ENCODE data around the gene STARD5. TPM values are rescaled to one million over a fixed set of nuclear protein-coding genes. Genes with fewer than 3 reads are reported as not detected.

STARD5 gene
- total and polyA plus RNA-seq, 2 of the 4 experiments (the other 2 are of a cell fraction): 5.0 to 22.8 TPM

DNA sequence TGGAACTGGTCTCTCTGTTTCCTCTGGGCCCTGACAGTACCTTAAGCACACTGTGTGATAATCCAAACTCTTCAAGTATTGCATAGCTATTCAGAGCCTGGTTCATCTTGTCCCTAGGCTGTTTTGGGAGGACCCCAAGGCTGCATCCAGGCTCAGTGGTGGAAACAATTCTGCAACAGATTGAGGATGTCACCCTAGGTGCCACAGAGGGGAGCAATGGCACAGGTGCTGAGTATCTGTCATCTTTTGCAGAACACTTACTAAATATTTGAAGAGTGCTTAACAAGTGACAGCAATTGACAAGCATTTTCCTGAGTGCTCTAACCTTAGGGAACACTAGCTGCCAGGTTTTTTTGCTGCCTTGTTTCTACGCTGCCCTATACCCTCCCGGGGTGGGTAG is 27.8 kb downstream of the STARD5 start:
- Histone ChIP-seq H3K9me3 (ENCODE audit: control insufficient read depth, insufficient read depth, low read length) (no peaks in the 10 kb centered on the region), H2AFZ (replicated peaks; ENCODE audit: low read length, poor library complexity) (no peak overlapping the region), H2BK15ac (ENCODE audit: low read depth, low read length) (no peak overlapping the region), H3K4ac (ENCODE audit: low read depth, low read length) (no peak overlapping the region), H4K91ac (ENCODE audit: insufficient read depth, low read depth, low read length) (no peak overlapping the region), H3K18ac (ENCODE audit: low read depth, low read length) (no peak overlapping the region), H4K5ac (ENCODE audit: low read depth, low read length) (no peak overlapping the region), H3K4me1 (ENCODE audit: control insufficient read depth, insufficient read depth, low read length) (no peaks in the 10 kb centered on the region), H3K4me2 (ENCODE audit: low read depth, low read length) (no peak overlapping the region), H2AK5ac (ENCODE audit: low read depth, low read length) (no peak overlapping the region), H3K79me1 (ENCODE audit: low read depth in 1 of 2, low read length in 2 of 2) (no peaks in the 10 kb centered on the region), H3K9me1 (ENCODE audit: insufficient read depth, low read length) (peaks cover 15% of the 10 kb centered on the region), H3K27me3 (ENCODE audit: control insufficient read depth, insufficient read depth, low read length) (no peaks in the 10 kb centered on the region), H2BK120ac (ENCODE audit: low read depth, low read length) (no peak overlapping the region), H4K20me1 (ENCODE audit: insufficient read depth, low read length) (no peaks in the 10 kb centered on the region), H3K4me3 (ENCODE audit: insufficient read depth, low read depth, low read length) (no peak overlapping the region), H4K8ac (ENCODE audit: low read depth in 2 of 2, low read length in 2 of 2) (no peak overlapping the region), H3K9ac (ENCODE audit: low read depth, low read length) (no peak overlapping the region), H3K14ac (replicated peaks; ENCODE audit: low read depth, low read length) (no peak overlapping the region), H2AK9ac (replicated peaks; ENCODE audit: low read depth, low read length, poor library complexity) (no peak overlapping the region), H3K27ac (ENCODE audit: insufficient read depth, low read length) (no peak overlapping the region), H3K56ac (ENCODE audit: extremely low read depth, insufficient read depth, low read length) (no peak overlapping the region), H3K36me3 (ENCODE audit: control insufficient read depth, insufficient read depth, low read length) (peaks cover 15% of the 10 kb centered on the region; the same call in 1 of the 2 replicates), H2BK20ac (ENCODE audit: low read depth, low read length) (no peak overlapping the region), H3K23ac (ENCODE audit: low read depth, low read length) (no peak overlapping the region), H2BK5ac (ENCODE audit: low read depth, low read length, poor library complexity, severe bottlenecking) (no peak overlapping the region)
- dilution Hi-C loops (cut with HindIII; ENCODE audit: low sequenced_read_pairs, unreplicated experiment) (no loop called here), intact Hi-C loops (cut with micrococcal nuclease) (no loop called here), in situ Hi-C loops (cut with MboI; ENCODE audit: low sequenced_read_pairs) (no loop called here)
- ChIA-PET CTCF (no interaction called here), POLR2A (ENCODE audit: unreplicated experiment) (no interaction called here)
- ATAC-seq (ENCODE audit: low read depth) (no peak), DNase-seq (no peak)
- TF ChIP-seq CTCF (conservative IDR thresholded peaks at IDR 0.05; ENCODE audit: low read depth, low read length) (no peak), RFX5 (IDR thresholded peaks at IDR 0.05; ENCODE audit: low read depth, low read length) (no peak), USF2 (IDR thresholded peaks at IDR 0.05; ENCODE audit: low read depth, low read length) (no peak), BHLHE40 (IDR thresholded peaks at IDR 0.05; ENCODE audit: low read depth, low read length) (no peak), ELK1 (IDR thresholded peaks at IDR 0.05; ENCODE audit: borderline replicate concordance, low read depth, low read length) (no peak)
- no CpG with 5 or more reads among the region's 2 CpGs for WGBS, 2 experiments (ENCODE audit: extremely low coverage in 2 of 2, insufficient read length in 1 of 2)
- BruUV-seq (replicated peaks): no TSS peak

Data from IMR-90 (cell line).